GM12878 (cell line): Measurements from ENCODE around the gene ZNF764. TPM values are rescaled to one million over a fixed set of nuclear protein-coding genes. Genes with fewer than 3 reads are reported as not detected.
A peak's percentile ranks its signal among the peaks of the same experiment; 100 is the strongest.

Experiments
- BCL11A ChIP-seq: IDR thresholded peaks from 2 replicates; pipeline ENCODE4 v1.6.1; 2011; ENCODE audit warnings: low read depth, low read length
- BMI1 ChIP-seq: fragments of 450-650 bp; IDR thresholded peaks from 2 replicates; pipeline ENCODE4 v1.6.1; 2016; ENCODE audit warnings: mild to moderate bottlenecking, moderate library complexity, borderline replicate concordance
- CBFB ChIP-seq: IDR thresholded peaks from 2 replicates; pipeline ENCODE4 v1.6.1; 2016; ENCODE audit warnings: antibody characterized with exemption, low read depth
- CHD2 ChIP-seq: IDR thresholded peaks from 2 replicates; pipeline ENCODE4 v1.6.1; 2011; ENCODE audit warnings: low read depth, low read length, improper control_type of control experiment, borderline replicate concordance
- JUND ChIP-seq: IDR thresholded peaks from 2 replicates; pipeline ENCODE4 v1.6.1; 2012; ENCODE audit warnings: low read depth, mild to moderate bottlenecking, low read length, improper control_type of control experiment, moderate library complexity
- KLF5 ChIP-seq: fragments of 450-650 bp; IDR thresholded peaks from 2 replicates; pipeline ENCODE4 v1.6.1; 2014; ENCODE audit warnings: mild to moderate bottlenecking; ENCODE audit not compliant: partially characterized antibody
- MTA3 ChIP-seq: IDR thresholded peaks from 2 replicates; pipeline ENCODE4 v1.6.1; 2012; ENCODE audit warnings: low read length, inconsistent platforms, borderline replicate concordance
- MYC ChIP-seq: IDR thresholded peaks from 2 replicates; pipeline ENCODE4 v1.6.1; 2011; ENCODE audit warnings: mild to moderate bottlenecking, low read length, moderate library complexity, inconsistent platforms; ENCODE audit not compliant: insufficient read depth, insufficient replicate concordance, insufficient read length, severe bottlenecking
- NFIC ChIP-seq: IDR thresholded peaks from 2 replicates; pipeline ENCODE4 v1.6.1; 2012; ENCODE audit warnings: low read depth, mild to moderate bottlenecking, inconsistent platforms, low read length, moderate library complexity
- NR2C1 ChIP-seq: fragments of 450-650 bp; IDR thresholded peaks from 2 replicates; pipeline ENCODE4 v1.6.1; 2017; ENCODE audit warnings: antibody characterized with exemption, mild to moderate bottlenecking, moderate library complexity
- NR2F1 ChIP-seq: fragments of 450-650 bp; conservative IDR thresholded peaks from 2 replicates; pipeline ENCODE4 v1.6.1; 2017; ENCODE audit warnings: mild to moderate bottlenecking
- PML ChIP-seq: IDR thresholded peaks from 2 replicates; pipeline ENCODE4 v1.6.1; 2012; ENCODE audit warnings: low read length, inconsistent platforms
- SMC3 ChIP-seq: IDR thresholded peaks from 2 replicates; pipeline ENCODE4 v1.6.1; 2011; ENCODE audit warnings: low read length, improper control_type of control experiment, borderline replicate concordance
- SP1 ChIP-seq: IDR thresholded peaks from one replicate; pipeline ENCODE4 v1.6.1; 2011; ENCODE audit warnings: low read depth, low read length
- SPI1 ChIP-seq: IDR thresholded peaks from 2 replicates; pipeline ENCODE4 v1.6.1; 2011; ENCODE audit warnings: low read depth, mild to moderate bottlenecking, low read length, moderate library complexity, borderline replicate concordance; ENCODE audit not compliant: insufficient read depth
- SRF ChIP-seq, 2 experiments: IDR thresholded peaks; 2 replicates each; pipeline ENCODE4 v1.6.1; 2011; ENCODE audit warnings: low read depth in 2 of 2, low read length in 2 of 2, mild to moderate bottlenecking in 1 of 2, moderate library complexity in 1 of 2
- SUPT20H ChIP-seq: IDR thresholded peaks from 2 replicates; pipeline ENCODE4 v1.6.1; 2011; ENCODE audit warnings: low read depth, mild to moderate bottlenecking, low read length, moderate library complexity, borderline replicate concordance; ENCODE audit not compliant: control insufficient read depth
- ZNF24 ChIP-seq: fragments of 450-650 bp; IDR thresholded peaks from 2 replicates; pipeline ENCODE4 v1.6.1; 2017; ENCODE audit warnings: antibody characterized with exemption, mild to moderate bottlenecking
- polyA plus RNA-seq, 11 experiments: library from polyadenylated mRNA; depleted of rRNA in 4 of 11; unstranded in 6 of 11; stranded (reverse) in 5 of 11; fragments of >200 nt; fragmentation: Nextera tagmentation in 4 of 11; fragmentation: Illumina TruSeq in 1 of 11; extraction: Ambion mirVana in 4 of 11; extraction: Trizol in 1 of 11; gene quantifications; 1 replicate in 1 of 11; 2 replicates in 10 of 11; pipeline versions ENCODE4 v1.2.1 to v1.2.3, GENCODE V29; 2011 to 2016; ENCODE audit warnings: inconsistent platforms in 2 of 11, missing spikeins in 2 of 11, low read depth in 1 of 11
- total RNA-seq, 4 experiments: library from RNA; depleted of rRNA in 3 of 4; stranded (reverse); fragments of >200 nt in 3 of 4; fragmentation: Illumina TruSeq in 1 of 4; extraction: Trizol in 1 of 4; gene quantifications; 2 replicates each; pipeline versions ENCODE4 v1.2.1 to v1.2.3, GENCODE V29; 2013 to 2021
- TF ChIP-seq, protein P1 (sequence below): fragments of 450-650 bp; IDR thresholded peaks from 2 replicates; pipeline ENCODE4 v1.6.1; 2017; ENCODE audit warnings: mild to moderate bottlenecking, low read depth, inconsistent platforms; ENCODE audit not compliant: poor library complexity, severe bottlenecking
- TF ChIP-seq, protein P2 (sequence below): fragments of 450-650 bp; IDR thresholded peaks from 2 replicates; pipeline ENCODE4 v1.6.1; 2017; ENCODE audit warnings: low read depth, mild to moderate bottlenecking, moderate library complexity
- TF ChIP-seq, protein P3 (sequence below): IDR thresholded peaks from 2 replicates; pipeline ENCODE4 v1.6.1; 2012; ENCODE audit warnings: low read depth, low read length, improper control_type of control experiment
- TF ChIP-seq, protein P4 (sequence below): fragments of 450-650 bp; IDR thresholded peaks from 2 replicates; pipeline ENCODE4 v1.6.1; 2017; ENCODE audit warnings: mild to moderate bottlenecking, moderate library complexity

The ZNF764 gene
- total and polyA plus RNA-seq, 10 of the 15 experiments (the other 5 are each of a cell fraction or from before 2014, with no cell fraction given): 0.61 to 11.9 (median 3.8) TPM

DNA sequence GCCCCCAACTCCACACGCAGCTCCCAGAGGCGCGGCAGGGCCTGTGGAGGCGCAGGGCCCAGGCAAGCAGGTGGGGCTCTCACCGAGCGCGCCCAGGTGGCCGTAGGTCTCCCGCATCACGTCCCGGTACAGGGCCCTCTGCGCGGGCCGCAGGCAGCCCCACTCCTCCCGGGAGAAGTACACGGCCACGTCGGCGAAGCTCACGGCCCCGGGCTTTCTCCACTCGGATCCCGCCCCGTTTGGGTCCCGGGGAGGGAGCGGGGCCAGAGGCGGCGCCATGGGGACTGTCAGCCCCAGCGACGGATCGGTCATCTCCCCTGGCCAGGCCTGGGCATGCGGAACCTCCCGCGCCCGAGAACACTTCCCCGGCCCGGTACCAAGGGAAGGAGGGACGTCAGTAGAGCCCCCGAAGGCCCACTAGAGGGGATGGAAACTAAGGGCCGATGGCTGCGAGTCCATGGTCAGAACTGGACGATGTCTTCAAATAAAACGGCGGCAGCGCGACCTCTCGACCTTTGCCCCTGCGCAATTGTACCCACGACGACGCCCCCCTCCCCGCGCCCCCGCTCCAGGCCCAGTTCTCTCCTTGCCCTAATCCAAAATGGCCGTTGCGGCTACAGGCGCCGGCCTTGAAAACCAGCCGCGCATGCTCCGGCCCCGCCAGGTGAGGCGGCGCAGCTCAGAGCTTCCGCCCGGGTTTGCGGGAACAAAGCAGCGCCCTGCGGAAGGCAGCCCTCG lies 23.6 kb downstream of the ZNF764 start, which contains the start of gene ZNF747 (continued):
- TF ChIP-seq BCL11A (no peak), NR2C1 (peak; percentile 97), SP1 (no peak), CHD2 (peak; percentile 75), ZNF24 (no peak), SRF (IDR thresholded peaks at IDR 0.05; ENCODE audit: low read depth in 2 of 2, low read length in 2 of 2) (no peak), SUPT20H (no peak), KLF5 (no peak), SPI1 (0 out of 2 replicates have a peak, but pooled peaks have one; percentile 4), NR2F1 (peak; percentile 96), MYC (no peak), NFIC (no peak), SMC3 (no peak), PML (no peak), MTA3 (no peak), BMI1 (no peak), JUND (no peak), CBFB (no peak; the same call in 1 of the 2 replicates)
- TF ChIP-seq, protein P1, sequence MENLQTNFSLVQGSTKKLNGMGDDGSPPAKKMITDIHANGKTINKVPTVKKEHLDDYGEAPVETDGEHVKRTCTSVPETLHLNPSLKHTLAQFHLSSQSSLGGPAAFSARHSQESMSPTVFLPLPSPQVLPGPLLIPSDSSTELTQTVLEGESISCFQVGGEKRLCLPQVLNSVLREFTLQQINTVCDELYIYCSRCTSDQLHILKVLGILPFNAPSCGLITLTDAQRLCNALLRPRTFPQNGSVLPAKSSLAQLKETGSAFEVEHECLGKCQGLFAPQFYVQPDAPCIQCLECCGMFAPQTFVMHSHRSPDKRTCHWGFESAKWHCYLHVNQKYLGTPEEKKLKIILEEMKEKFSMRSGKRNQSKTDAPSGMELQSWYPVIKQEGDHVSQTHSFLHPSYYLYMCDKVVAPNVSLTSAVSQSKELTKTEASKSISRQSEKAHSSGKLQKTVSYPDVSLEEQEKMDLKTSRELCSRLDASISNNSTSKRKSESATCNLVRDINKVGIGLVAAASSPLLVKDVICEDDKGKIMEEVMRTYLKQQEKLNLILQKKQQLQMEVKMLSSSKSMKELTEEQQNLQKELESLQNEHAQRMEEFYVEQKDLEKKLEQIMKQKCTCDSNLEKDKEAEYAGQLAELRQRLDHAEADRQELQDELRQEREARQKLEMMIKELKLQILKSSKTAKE: no peak
- TF ChIP-seq, protein P2, sequence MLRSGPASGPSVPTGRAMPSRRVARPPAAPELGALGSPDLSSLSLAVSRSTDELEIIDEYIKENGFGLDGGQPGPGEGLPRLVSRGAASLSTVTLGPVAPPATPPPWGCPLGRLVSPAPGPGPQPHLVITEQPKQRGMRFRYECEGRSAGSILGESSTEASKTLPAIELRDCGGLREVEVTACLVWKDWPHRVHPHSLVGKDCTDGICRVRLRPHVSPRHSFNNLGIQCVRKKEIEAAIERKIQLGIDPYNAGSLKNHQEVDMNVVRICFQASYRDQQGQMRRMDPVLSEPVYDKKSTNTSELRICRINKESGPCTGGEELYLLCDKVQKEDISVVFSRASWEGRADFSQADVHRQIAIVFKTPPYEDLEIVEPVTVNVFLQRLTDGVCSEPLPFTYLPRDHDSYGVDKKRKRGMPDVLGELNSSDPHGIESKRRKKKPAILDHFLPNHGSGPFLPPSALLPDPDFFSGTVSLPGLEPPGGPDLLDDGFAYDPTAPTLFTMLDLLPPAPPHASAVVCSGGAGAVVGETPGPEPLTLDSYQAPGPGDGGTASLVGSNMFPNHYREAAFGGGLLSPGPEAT: peak; percentile 31; the same call in 1 of the 2 replicates
- TF ChIP-seq, protein P3, sequence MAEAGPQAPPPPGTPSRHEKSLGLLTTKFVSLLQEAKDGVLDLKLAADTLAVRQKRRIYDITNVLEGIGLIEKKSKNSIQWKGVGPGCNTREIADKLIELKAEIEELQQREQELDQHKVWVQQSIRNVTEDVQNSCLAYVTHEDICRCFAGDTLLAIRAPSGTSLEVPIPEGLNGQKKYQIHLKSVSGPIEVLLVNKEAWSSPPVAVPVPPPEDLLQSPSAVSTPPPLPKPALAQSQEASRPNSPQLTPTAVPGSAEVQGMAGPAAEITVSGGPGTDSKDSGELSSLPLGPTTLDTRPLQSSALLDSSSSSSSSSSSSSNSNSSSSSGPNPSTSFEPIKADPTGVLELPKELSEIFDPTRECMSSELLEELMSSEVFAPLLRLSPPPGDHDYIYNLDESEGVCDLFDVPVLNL: no peak
- TF ChIP-seq, protein P4, sequence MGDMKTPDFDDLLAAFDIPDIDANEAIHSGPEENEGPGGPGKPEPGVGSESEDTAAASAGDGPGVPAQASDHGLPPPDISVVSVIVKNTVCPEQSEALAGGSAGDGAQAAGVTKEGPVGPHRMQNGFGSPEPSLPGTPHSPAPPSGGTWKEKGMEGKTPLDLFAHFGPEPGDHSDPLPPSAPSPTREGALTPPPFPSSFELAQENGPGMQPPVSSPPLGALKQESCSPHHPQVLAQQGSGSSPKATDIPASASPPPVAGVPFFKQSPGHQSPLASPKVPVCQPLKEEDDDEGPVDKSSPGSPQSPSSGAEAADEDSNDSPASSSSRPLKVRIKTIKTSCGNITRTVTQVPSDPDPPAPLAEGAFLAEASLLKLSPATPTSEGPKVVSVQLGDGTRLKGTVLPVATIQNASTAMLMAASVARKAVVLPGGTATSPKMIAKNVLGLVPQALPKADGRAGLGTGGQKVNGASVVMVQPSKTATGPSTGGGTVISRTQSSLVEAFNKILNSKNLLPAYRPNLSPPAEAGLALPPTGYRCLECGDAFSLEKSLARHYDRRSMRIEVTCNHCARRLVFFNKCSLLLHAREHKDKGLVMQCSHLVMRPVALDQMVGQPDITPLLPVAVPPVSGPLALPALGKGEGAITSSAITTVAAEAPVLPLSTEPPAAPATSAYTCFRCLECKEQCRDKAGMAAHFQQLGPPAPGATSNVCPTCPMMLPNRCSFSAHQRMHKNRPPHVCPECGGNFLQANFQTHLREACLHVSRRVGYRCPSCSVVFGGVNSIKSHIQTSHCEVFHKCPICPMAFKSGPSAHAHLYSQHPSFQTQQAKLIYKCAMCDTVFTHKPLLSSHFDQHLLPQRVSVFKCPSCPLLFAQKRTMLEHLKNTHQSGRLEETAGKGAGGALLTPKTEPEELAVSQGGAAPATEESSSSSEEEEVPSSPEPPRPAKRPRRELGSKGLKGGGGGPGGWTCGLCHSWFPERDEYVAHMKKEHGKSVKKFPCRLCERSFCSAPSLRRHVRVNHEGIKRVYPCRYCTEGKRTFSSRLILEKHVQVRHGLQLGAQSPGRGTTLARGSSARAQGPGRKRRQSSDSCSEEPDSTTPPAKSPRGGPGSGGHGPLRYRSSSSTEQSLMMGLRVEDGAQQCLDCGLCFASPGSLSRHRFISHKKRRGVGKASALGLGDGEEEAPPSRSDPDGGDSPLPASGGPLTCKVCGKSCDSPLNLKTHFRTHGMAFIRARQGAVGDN: peak; percentile 63
